RWPE2 (cell line): ENCODE results near the gene EEF1AKMT2.

Experiments used
- ATAC-seq: fragments of 200-7000 bp; cut with Tn5 transposase; 3 replicates; pipeline ENCODE4 v1.9.1; 2021; ENCODE audit warnings: low read depth
- DNase-seq: peaks from one replicate; pipeline ENCODE4 v3.0.0-alpha.2; 2020; ENCODE audit warnings: low spot score
- H3K27ac ChIP-seq: fragments of 450-650 bp; 2 replicates; pipeline ENCODE4 v1.5.1; 2017; ENCODE audit warnings: mild to moderate bottlenecking; ENCODE audit not compliant: poor library complexity, severe bottlenecking
- H3K27me3 ChIP-seq: fragments of 250-450 bp; sonication (Bioruptor Pico); 2 replicates; pipeline ENCODE4 v1.5.1; 2021; ENCODE audit warnings: mild to moderate bottlenecking, moderate library complexity; ENCODE audit not compliant: insufficient read depth, poor library complexity, severe bottlenecking
- H3K36me3 ChIP-seq: fragments of 250-450 bp; sonication (Bioruptor Pico); 2 replicates; pipeline ENCODE4 v1.5.1; 2020; ENCODE audit warnings: low read depth, mild to moderate bottlenecking, moderate library complexity
- H3K4me1 ChIP-seq: fragments of 250-450 bp; sonication (Bioruptor Pico); 2 replicates; pipeline ENCODE4 v1.5.1; 2021; ENCODE audit warnings: mild to moderate bottlenecking, moderate library complexity; ENCODE audit not compliant: insufficient read depth, poor library complexity, severe bottlenecking
- H3K4me3 ChIP-seq: fragments of 250-450 bp; sonication (Bioruptor Pico); 2 replicates; pipeline ENCODE4 v1.5.1; 2021; ENCODE audit warnings: mild to moderate bottlenecking, moderate library complexity; ENCODE audit not compliant: severe bottlenecking
- H3K9me3 ChIP-seq: fragments of 250-450 bp; sonication (Bioruptor Pico); 2 replicates; pipeline ENCODE4 v1.5.1; 2021; ENCODE audit warnings: mild to moderate bottlenecking, moderate library complexity; ENCODE audit not compliant: severe bottlenecking
- TF ChIP-seq, protein P1 (sequence below): fragments of 450-650 bp; IDR thresholded peaks from one replicate; pipeline ENCODE4 v1.5.1; 2017; ENCODE audit warnings: mild to moderate bottlenecking, moderate library complexity; ENCODE audit not compliant: poor library complexity, severe bottlenecking

The EEF1AKMT2 gene

DNA sequence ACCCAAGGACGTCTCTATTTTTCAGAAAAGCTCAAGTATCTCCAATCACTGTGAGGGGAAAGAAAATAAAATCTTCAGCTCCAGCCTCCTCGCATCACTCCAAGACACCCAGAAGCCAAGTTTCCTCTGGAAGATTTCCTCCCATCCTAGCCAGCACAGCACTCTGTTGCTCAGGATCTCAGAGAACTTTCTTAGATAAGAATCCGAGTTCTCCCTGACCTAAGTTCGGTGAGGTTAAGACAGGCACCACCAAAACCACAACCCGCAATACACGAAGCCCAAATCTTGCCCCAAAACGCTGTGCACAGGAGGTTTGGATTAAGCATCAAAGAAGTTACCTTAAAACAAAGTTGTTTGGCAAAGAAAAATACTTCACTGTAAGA, 51.7 kb downstream of the EEF1AKMT2 start:
- no peak overlapping the region for H3K4me3 ChIP-seq
- H3K4me1 ChIP-seq, result peaks cover 40% of the 10 kb centered on the region
- no peaks in the 10 kb centered on the region for H3K27me3 ChIP-seq
- no peaks in the 10 kb centered on the region for H3K9me3 ChIP-seq
- H3K36me3 ChIP-seq, result no peaks in the 10 kb centered on the region
- ATAC-seq, result no peak
- DNase-seq, result no peak
- H3K27ac ChIP-seq, result peak overlapping the region; percentile 85
- TF ChIP-seq, protein P1, sequence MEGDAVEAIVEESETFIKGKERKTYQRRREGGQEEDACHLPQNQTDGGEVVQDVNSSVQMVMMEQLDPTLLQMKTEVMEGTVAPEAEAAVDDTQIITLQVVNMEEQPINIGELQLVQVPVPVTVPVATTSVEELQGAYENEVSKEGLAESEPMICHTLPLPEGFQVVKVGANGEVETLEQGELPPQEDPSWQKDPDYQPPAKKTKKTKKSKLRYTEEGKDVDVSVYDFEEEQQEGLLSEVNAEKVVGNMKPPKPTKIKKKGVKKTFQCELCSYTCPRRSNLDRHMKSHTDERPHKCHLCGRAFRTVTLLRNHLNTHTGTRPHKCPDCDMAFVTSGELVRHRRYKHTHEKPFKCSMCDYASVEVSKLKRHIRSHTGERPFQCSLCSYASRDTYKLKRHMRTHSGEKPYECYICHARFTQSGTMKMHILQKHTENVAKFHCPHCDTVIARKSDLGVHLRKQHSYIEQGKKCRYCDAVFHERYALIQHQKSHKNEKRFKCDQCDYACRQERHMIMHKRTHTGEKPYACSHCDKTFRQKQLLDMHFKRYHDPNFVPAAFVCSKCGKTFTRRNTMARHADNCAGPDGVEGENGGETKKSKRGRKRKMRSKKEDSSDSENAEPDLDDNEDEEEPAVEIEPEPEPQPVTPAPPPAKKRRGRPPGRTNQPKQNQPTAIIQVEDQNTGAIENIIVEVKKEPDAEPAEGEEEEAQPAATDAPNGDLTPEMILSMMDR, result no peak

DNA sequence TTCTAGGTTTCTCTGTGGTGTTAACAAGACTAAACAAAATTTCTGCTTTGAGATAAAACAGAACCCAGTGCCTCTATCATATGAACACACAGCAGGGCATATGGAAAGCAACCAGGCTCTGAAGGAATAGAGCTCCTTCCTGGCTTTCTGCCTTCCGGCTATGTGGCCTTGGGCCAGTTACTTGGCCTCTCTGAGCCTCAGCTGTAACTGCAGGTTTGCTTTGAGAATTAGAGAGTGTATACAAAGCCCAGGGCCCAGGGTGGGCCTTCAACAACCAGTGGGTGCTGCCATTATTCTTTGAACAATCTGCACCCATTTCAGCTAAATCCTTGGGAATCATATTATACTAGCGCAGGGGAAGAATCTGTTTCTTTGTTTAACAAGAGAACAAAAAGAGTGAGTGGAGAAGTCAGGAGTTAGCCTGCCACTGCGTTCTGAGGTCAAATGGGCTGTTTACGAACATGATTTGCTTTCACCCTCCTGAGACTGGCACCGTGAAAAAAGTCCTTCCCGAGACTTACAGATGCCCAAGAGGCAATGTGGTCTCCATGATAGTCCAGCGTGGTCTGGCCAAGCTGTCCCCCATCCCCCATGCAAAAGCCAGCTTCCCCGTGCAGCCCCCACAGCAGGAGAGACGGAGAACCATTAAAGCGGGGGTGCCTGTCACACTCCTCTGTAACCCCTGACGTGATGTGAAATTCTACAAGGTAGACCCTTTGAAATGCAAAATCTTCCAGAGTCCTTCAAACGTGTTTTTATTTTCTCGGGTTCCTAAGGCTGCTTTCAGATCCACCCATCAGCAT, 52.4 kb downstream of the EEF1AKMT2 start:
- TF ChIP-seq, protein P1, result no peak
- H3K4me1 ChIP-seq, result peaks cover 36% of the 10 kb centered on the region

DNA sequence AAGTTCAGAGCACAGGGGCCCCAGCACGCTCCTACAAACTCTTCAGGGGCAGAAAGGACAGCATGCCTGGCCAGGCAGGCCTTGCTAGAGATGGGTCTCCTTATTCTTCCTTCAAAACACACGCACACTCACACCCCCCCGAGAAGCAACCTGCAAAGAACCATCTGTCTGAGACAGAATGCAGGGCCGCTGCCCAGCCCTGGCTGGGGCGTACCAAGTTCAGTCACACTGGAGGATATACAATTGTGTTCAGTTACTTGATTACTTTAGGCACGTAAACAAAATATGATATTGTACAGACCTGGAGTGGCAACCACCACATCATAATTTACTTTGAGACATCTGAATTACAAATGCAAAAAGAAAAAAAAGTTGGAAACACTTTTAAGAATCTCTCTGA, 53.2 kb downstream of the EEF1AKMT2 start:
- Histone ChIP-seq H3K27me3 (no peaks in the 10 kb centered on the region), H3K9me3 (no peaks in the 10 kb centered on the region), H3K4me3 (no peak overlapping the region), H3K27ac (no peak overlapping the region), H3K36me3 (no peaks in the 10 kb centered on the region), H3K4me1 (peaks cover 36% of the 10 kb centered on the region)
- TF ChIP-seq, protein P1, result no peak
- ATAC-seq, result no peak
- DNase-seq, result no peak

More for the DNA sequence above, 52.4 kb downstream of the EEF1AKMT2 start:
- Histone ChIP-seq H3K9me3 (no peaks in the 10 kb centered on the region), H3K27ac (peak overlapping the region; percentile 85), H3K4me3 (no peak overlapping the region), H3K36me3 (no peaks in the 10 kb centered on the region), H3K27me3 (no peaks in the 10 kb centered on the region)
- DNase-seq (no peak), ATAC-seq (no peak)

DNA sequence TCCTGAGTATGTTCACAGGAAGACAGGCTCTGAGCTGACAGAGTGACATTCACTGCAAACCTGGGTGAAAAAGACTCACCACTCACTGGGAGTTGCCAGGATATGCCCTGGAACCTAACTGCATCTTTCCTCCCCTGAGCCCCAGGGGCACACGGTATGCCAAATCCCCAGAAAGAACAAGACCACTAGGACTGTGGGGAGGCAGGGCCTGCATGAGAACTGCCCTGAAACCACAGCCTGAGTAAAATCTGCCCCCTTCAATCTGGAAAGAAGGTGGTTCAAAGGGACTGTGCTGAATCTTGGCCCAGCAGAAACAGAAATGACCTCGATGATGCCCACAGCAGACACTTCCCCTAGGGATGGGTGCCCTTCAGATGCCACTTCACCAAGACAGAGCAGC, 54.0 kb downstream of the EEF1AKMT2 start:
- TF ChIP-seq, protein P1, result no peak
- Histone ChIP-seq H3K4me3 (no peak overlapping the region), H3K36me3 (no peaks in the 10 kb centered on the region), H3K27me3 (no peaks in the 10 kb centered on the region), H3K27ac (no peak overlapping the region), H3K4me1 (peaks cover 36% of the 10 kb centered on the region), H3K9me3 (no peaks in the 10 kb centered on the region)
- ATAC-seq (no peak), DNase-seq (no peak)

DNA sequence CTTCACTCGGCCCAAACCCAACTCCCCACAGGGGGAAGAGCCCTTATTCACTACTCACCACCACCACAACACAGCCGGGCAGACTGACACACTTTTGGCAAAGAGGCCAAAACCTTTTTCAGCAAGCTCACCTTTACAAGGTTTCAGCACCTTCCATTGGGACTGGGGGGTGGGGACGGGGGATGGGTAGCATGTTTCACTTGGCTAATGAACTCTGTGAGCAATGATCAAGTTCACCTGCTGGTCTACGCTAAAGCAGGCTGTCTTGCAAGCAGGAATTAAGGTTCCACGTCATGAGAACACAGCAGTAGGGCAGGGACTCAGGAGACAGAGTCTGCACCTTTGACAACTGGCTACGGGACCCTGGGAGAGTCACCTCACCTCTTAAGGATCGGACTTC, 54.5 kb downstream of the EEF1AKMT2 start:
- TF ChIP-seq, protein P1, result no peak
- H3K36me3 ChIP-seq, result no peaks in the 10 kb centered on the region
- no peak overlapping the region for H3K27ac ChIP-seq
- peaks cover 35% of the 10 kb centered on the region for H3K4me1 ChIP-seq
- H3K9me3 ChIP-seq, result no peaks in the 10 kb centered on the region
- no peaks in the 10 kb centered on the region for H3K27me3 ChIP-seq
- no peak overlapping the region for H3K4me3 ChIP-seq
- ATAC-seq, result no peak
- DNase-seq, result no peak
